Measurements from ENCODE around the gene TUBA1B. TPM values are rescaled to one million over a fixed set of nuclear protein-coding genes. Genes with fewer than 3 reads are reported as not detected.

TUBA1B gene
- total RNA-seq, 1 donor from 2014 or later: 2,173 TPM

GRCh38 chr12:49091836-49092085 lies 39.4 kb downstream of the TUBA1B start:
- intact Hi-C loops (cut with micrococcal nuclease): loop anchor here (2.0 to 5.0 kb wide), 2 partner anchors 95 to 109 kb away; no protein-coding TSS in a partner anchor

GRCh38 chr12:49091056-49091835 lies 39.9 kb downstream of the TUBA1B start:
- intact Hi-C loops (cut with micrococcal nuclease): loop anchor here (5.0 kb wide), 1 partner anchor 109 kb away; no protein-coding TSS in a partner anchor

GRCh38 chr12:49089821-49090773 lies 41.1 kb downstream of the TUBA1B start:
- intact Hi-C loops (cut with micrococcal nuclease): loop anchor here (2.0 to 5.0 kb wide), 3 partner anchors 21 to 108 kb away; partner anchors contain the start of gene LMBR1L

GRCh38 chr12:49088932-49089330 lies 42.3 kb downstream of the TUBA1B start:
- intact Hi-C loops (cut with micrococcal nuclease): loop anchor here (1.0 to 2.0 kb wide), 4 partner anchors 22 to 146 kb away; partner anchors contain the start of gene LMBR1L

GRCh38 chr12:49088150-49088931 lies 42.9 kb downstream of the TUBA1B start:
- intact Hi-C loops (cut with micrococcal nuclease): loop anchor here (1.0 to 2.0 kb wide), 4 partner anchors 22 to 147 kb away; partner anchors contain the start of gene LMBR1L

- intact Hi-C loops (cut with micrococcal nuclease): no loop called here
These were observed 45.1 kb downstream of the TUBA1B start for GRCh38 chr12:49086116-49086515.

GRCh38 chr12:49084438-49084837 lies 46.8 kb downstream of the TUBA1B start:
- intact Hi-C loops (cut with micrococcal nuclease): no loop called here

- intact Hi-C loops (cut with micrococcal nuclease): no loop called here
These were observed 51.4 kb downstream of the TUBA1B start for GRCh38 chr12:49079793-49080192.

Other genes starting within 250 kb of the TUBA1B start
- gene FKBP11, start 205.9 kb downstream of the TUBA1B start, total RNA-seq: 55.9 and 59.9 TPM in 2 replicates
- 126 TPM in 2 replicates for gene ARF3, start 173.9 kb downstream of the TUBA1B start, total RNA-seq
- 1.2 and 1.9 TPM in 2 replicates for gene WNT10B, start 159.7 kb downstream of the TUBA1B start, total RNA-seq
- gene WNT1, start 153.1 kb downstream of the TUBA1B start, total RNA-seq: not detected in 2 replicates
- gene DDN, start 132.0 kb downstream of the TUBA1B start, total RNA-seq: 0.16 and 0.23 TPM in 2 replicates
- 66.7 and 73.8 TPM in 2 replicates for gene PRKAG1, start 112.6 kb downstream of the TUBA1B start, total RNA-seq
- gene KMT2D, start 70.6 kb downstream of the TUBA1B start, total RNA-seq: 106 and 109 TPM in 2 replicates
- gene RHEBL1, start 61.4 kb downstream of the TUBA1B start, total RNA-seq: 5.4 and 6.5 TPM in 2 replicates
- gene DHH, start 36.6 kb downstream of the TUBA1B start, total RNA-seq: 0.07 and 0.09 TPM in 2 replicates
- 45.4 and 47.4 TPM in 2 replicates for gene LMBR1L, start 20.5 kb downstream of the TUBA1B start, total RNA-seq
- gene TUBA1A, start 57.7 kb upstream of the TUBA1B start, total RNA-seq: 90.7 and 92.8 TPM in 2 replicates
- 250 and 257 TPM in 2 replicates for gene TUBA1C, start 133.7 kb upstream of the TUBA1B start, total RNA-seq
- not detected in 2 replicates for gene PRPH, start 163.8 kb upstream of the TUBA1B start, total RNA-seq
- gene TROAP, start 191.9 kb upstream of the TUBA1B start, total RNA-seq: 77.6 and 79.0 TPM in 2 replicates
- not detected in 2 replicates for gene C1QL4, start 205.8 kb upstream of the TUBA1B start, total RNA-seq
- 0.11 TPM in 1 of 2 replicates, not detected in the other for gene DNAJC22, start 215.5 kb upstream of the TUBA1B start, total RNA-seq
- 14.6 and 17.5 TPM in 2 replicates for gene SPATS2, start 236.1 kb upstream of the TUBA1B start, total RNA-seq

All from T-helper 2 cell treated with Interferon-gamma antibody and Interleukin-4, amounts not matched to agents 100 ng/mL and 5 ng/mL, for 36 hours (primary cell).